NK-92 (cell line): Measurements from ENCODE around the gene GATD1.

Source experiments
- DNase-seq: peaks from one replicate; lab custom pipeline; 2025; ENCODE audit not compliant: unreplicated experiment; lab: John Stamatoyannopoulos, UW

Gene GATD1

GRCh38 chr11:729492-730074 lies 47.7 kb downstream of the GATD1 start:
- no peak for DNase-seq

DNA sequence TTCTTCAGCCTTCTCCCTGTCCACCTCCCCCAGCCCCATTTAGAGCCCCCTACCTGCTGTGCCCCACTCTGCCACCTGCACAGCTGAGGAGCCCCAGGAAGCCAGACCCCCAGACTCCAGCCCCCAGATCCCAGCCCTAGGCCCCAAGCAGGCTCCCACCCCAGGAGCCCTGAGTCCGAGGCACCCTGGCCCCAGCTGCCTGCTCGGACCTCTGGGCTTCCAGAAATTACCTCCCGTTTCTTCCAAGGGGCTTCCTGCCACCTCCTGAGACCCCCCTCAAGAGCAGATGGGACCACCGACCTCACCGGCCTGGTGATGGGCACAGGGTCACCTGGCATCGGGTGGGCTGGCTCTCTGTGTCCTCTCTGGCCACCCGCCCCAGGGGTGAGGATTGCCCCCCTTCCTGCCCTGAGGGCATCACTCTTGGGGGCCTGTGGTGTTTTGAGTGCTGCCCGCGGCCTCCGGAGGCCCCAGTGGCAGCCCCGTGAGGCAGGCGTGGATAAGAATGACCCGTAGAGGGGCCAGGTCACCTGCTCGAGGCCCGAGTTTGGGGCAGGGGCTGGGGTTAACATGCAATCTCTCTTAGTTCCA lies 48.3 kb downstream of the GATD1 start:
- DNase-seq: no peak

DNA sequence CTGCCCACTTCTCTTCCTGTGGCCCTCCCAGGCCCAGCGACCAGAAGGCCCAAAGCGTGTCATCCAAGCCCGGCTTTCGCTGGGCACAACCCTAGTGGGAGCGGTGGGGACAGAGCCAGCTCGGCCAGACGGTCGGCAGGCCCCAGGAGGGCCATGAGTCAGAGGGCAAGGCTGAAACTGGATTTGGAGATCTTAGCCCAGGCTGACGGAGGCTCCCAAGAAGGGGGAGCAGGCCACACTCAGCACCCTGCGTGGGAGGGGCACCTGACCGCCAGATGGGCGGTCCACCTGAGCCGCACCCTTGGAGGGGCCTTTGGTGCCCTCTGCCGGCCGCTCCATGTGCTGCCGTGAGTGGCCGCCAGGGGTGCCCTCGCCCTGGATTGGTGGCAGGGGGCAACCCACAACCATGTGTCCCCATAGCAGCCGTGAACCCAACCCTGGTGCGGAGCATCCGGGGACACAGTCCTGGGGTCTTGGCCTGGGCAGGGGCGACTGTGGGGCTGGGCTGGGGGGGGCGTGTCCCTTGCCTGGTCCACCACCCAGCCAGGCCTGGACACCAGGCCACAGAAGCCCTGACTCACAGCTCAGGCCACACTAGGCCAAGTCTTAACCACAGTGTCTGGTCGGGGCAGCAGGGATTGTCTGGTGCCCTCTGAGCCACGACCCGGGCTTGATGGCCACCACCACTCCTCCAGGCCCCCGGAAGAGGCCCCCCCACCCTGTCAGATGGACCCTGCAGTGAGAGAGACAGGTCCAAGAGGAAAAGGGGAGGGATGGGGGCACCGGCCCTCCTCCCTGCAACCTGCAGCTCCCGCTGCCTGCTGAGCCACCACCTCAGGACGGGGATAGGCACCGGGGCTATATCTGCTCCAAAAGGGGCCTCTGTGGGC lies 49.2 kb downstream of the GATD1 start:
- no peak for DNase-seq

GRCh38 chr11:727281-727701 lies 50.0 kb downstream of the GATD1 start:
- DNase-seq: no peak

- DNase-seq: no peak
Measured at GRCh38 chr11:726278-727220, 50.7 kb downstream of the GATD1 start.

DNA sequence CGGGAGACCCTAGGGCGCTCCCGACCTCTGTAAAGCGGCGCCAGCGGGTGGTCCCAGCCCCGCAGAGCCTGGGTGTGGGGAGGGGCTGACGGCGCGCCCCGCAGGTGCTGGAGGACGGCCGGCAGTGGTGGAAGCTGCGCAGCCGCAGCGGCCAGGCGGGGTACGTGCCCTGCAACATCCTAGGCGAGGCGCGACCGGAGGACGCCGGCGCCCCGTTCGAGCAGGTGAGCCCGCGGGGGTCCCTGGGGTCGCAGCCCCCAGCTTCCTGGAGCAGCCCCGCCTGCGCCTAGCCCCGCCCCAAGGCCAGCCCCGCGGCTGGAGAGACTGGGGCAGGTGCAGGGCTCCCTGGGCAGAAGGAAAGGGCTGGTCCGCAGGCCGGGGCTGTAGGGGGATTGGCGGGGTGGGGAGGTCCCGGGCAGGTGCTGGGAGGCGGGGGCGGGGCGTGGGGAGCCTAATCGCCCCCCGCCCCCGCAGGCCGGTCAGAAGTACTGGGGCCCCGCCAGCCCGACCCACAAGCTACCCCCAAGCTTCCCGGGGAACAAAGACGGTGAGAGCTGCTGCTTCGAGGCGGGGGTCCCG lies 51.6 kb downstream of the GATD1 start:
- no peak for DNase-seq

DNA sequence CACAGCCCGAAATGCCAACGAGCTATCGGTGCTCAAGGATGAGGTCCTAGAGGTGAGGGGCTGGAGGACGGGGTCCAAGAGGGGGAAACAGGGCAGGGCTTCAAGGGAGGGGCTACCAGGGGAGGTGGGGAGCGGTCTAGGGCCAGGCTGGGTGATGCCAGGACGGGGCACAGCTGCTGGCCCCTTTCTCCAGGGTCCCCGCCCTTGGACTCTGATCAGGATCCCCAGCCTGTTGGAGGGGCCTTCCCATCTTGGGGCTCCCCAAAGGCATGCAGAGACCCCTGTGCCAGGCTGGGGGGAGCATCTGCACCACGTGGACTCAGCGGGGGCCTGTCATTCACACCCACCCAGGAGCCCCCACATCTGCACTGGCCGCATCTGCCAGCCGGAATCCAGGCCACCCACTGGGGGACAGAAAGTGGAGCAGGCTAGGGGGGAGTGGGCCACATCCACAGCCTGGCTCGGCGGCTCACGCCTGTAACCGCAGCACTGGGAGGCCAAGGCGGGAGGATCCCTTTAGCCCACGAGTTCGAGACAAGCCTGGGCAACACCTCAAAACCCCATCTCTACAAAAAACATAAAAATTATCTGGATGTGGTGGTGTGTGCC lies 52.4 kb downstream of the GATD1 start:
- DNase-seq: no peak

DNA sequence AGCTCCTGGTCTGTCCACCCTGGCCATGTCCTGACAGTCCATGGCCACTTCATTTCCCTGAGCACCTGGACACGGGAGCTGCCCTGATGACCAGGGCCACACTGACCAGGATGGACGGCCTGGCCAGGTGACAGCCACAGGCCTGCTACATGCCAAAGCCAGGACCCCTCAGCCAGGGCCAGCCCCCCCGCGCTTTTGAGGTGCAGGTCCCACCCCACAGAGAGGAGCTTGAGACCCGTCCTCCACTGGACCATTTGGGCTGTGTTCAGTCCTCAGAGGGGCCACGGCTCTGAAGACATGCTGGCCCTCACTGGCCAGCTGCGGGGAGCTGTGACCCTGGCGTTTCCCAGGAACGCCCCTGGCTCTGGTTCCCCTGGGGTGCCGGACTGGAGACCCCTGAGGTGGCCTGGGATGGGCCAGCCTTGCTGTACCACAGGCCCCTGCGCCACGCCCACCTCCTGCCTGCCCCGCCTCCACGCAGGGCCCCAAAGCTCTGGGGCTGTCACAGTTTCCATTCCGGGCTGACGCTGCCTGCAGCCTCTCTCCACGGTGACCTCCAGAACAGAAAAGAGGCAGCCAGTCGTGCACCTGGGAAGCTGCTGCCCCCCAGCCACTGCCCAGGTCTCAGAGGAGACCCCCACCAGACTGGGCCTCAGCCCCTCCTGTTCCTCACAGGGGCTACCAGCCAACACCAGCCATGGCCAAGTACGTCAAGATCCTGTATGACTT lies 53.1 kb downstream of the GATD1 start:
- DNase-seq: no peak

- DNase-seq: no peak
Measured at GRCh38 chr11:723120-723883, 54.0 kb downstream of the GATD1 start.

GRCh38 chr11:722346-722811 lies 54.9 kb downstream of the GATD1 start:
- DNase-seq: no peak

DNA sequence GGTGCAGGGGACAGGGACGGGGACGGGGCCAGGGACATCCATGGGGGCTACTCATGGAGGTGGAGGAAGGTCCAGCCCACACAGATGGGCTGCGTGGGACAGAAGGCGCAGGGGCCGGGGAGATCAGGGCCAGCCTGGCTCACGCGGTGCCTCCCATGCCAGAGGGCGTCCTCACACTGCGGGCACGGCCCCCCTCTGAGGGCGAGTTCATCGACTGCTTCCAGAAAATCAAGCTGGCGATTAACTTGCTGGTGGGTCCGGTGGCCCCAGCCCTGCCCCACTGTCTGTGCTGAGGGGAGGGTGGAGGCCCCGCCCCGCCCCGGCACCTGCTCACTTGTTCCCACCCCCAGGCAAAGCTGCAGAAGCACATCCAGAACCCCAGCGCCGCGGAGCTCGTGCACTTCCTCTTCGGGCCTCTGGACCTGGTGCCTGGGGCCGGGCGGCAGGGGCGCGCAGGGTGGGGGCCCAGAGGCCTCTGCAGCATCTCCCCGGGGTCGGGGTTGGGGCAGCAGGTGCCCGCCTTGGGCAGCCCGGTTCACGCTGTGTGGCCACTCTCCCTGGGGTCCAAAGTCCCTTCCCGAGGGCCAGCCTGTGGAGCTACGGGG lies 55.4 kb downstream of the GATD1 start:
- DNase-seq: no peak

DNA sequence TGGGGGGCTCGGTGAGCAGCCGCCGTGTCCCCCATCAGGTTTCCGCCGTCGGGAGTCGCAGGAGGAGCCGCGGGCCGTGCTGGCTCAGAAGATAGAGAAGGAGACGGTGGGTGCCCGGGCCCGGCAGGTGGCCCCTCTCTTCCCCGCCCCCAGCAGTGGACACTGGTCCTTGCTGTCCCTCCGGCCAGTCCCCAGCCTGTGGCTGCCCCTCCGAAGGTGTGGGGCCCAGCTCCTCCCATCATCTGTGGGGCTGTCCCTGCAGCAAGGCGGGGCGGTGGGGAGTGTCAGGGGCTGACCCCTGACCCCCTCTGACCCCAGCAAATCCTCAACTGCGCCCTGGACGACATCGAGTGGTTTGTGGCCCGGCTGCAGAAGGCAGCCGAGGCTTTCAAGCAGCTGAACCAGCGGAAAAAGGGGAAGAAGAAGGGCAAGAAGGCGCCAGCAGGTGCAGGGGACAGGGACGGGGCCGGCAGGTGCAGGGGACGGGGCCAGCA lies 56.0 kb downstream of the GATD1 start:
- DNase-seq: no peak

DNA sequence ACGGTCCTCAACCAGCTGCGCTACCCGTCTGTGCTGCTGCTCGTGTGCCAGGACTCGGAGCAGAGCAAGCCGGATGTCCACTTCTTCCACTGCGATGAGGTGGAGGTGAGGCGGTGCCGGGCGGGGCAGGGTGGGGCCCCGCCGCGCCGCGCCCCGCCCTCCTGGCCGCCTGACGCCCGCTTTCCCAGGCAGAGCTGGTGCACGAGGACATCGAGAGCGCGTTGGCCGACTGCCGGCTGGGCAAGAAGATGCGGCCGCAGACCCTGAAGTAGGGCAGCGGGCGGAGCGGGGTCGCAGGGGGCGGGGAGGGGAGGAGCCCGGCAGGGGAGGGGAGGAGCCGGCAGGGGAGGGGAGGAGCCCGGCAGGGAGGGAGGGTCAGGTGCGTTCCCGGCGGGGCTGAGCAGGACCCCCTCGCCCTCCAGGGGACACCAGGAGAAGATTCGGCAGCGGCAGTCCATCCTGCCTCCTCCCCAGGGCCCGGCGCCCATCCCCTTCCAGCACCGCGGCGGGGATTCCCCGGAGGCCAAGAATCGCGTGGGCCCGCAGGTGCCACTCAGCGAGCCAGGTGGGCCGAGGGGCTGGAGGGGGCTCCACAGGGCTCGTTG lies 56.5 kb downstream of the GATD1 start:
- DNase-seq: no peak

- DNase-seq: no peak
Measured at GRCh38 chr11:720017-720641, 57.2 kb downstream of the GATD1 start.

GRCh38 chr11:719214-720016 lies 57.9 kb downstream of the GATD1 start:
- DNase-seq: no peak
